GM19463 (cell line): ENCODE measurements around the gene AGAP1.

ENCODE experiments used
- ATAC-seq: cut with Tn5 transposase; IDR thresholded peaks from one replicate; pipeline ENCODE4 v1.9.1; 2021; ENCODE audit warnings: mild to moderate bottlenecking, moderate library complexity; ENCODE audit not compliant: unreplicated experiment

Gene AGAP1

DNA sequence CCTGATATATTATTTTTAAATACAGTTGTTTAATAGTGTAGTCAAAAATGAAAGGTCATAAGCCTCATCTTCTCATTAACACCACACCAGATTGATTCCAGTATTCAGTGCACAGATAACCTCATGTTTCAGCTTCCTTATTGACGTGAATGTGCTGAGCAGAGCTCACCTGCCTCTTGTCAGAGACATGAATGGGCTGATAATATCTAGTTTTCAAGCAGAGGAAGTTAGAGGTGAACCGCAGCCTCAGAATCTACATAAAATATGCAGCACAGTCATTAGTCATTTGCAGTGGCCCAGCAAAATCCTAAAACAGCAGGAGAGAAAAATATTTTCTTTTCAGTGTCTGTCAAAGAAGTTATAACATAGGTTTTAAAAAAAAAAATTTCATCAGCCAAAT, 458.1 kb downstream of the AGAP1 start:
- ATAC-seq, result no peak

DNA sequence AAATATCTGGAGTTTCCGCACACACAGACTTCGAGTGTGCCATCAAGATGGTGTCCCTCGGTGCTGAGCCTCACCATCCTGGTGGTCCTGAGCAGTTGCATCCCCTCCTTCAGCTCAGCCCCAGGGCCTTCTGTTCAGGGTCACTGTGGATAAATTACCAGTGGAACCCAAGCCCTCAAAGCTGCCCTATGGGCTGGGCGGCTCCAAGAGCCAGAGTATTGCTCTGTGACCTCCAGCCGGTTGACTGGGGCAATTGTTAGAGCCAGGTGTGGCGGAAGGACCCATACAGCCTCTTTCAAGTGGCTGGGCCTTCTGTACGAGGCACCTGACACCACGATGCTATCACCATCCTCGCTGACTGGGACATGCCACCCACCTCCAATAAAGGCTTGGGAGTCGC, 458.9 kb downstream of the AGAP1 start:
- no peak for ATAC-seq

DNA sequence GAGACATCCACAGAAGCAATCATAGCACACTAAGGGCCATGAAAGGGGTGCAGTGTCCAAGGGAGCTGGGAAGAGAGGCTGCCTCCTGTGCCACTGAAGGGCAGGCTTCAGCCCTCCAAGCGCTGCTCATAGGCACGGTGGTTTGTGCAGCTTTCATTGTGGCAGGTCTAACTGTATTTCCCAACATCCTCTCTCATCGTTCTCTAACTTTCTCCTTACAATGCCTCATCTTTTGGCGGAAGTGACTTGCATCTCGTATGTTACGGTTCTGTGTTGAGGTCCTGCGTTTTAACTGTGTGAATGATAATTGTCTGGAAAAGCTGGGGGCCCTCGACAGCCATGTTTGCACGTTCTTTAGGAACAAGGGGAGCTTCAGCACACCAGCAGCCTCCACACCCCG, 460.4 kb downstream of the AGAP1 start:
- ATAC-seq, result no peak

DNA sequence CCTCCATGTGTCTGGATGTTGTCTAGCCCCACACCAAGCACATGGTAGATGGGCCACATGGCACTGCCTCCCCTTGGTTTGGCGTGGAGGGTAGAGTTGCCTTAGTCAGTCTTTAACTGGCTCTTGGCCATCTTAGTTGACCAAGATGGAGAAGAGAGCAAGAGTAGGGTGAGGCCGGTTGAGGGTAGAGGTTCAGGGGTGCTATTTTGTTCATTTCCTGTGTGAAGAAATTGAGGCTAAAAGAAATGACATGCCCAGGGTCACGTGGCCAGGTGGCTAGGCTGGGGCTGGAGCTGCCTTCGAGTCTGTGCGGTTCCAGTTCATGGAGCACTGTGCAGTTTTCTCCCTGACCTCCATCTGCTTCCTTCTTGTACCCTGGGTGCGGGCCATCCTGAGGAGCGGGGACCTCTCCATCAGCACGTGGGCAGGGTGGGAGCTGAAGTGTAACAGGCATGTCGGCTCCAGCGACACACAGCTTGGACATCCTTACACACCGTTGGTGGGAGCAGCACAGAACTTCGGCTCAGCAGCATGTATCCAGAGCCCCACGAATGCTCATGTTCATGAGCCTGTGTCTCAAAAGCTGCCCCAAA, 461.1 kb downstream of the AGAP1 start:
- no peak for ATAC-seq

DNA sequence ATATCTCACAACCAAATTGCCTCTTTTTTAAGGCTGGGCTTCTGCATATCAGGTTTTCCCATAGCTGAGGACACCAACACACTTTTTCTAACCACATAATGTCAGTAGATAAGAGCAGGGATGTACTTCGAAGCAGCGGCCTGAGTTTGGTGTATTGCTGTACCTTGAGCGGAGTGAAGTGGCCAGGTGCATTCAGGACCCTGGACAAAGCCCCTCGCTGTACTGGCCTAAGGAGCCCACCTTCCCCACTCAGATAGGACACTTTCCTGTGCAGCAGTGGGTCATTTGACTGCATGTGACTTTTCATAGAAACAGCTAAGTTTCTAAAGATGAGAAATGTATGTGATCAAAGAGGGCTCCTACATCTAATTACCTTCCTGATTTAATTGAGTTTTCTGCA, 461.8 kb downstream of the AGAP1 start:
- ATAC-seq, result no peak

DNA sequence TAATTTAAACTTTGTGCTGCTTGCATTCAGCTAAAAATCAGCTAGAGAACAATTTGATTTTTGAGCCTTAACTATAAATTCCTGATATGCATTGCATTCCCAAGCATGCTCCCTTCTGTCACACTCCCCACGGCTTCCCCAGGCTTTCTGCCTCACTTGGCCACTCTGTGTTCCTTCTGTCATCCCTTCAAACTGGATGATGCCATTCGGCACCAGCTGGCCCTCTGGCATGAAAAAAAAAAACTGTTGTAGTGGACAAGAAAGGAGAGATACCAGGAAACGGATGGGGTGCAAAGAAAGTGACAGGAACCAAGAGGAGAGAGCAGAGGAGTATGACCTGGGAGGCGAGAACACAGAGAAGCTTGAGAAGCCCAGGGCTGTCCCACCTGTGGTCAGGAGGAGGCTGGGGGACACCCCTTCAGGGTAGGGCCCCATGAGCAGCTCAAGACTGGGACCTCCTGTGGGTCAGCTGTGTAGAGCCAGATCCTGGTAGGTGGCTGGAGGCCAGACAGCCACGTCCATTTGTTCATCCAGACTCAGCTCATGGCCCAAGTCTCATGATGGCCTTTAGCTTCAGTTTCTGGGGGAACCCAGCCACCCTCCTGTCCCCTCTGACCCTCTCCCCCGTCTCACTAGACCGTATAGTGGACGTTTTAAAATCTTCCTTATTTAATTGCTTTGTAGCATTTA, 462.6 kb downstream of the AGAP1 start:
- ATAC-seq, result no peak

DNA sequence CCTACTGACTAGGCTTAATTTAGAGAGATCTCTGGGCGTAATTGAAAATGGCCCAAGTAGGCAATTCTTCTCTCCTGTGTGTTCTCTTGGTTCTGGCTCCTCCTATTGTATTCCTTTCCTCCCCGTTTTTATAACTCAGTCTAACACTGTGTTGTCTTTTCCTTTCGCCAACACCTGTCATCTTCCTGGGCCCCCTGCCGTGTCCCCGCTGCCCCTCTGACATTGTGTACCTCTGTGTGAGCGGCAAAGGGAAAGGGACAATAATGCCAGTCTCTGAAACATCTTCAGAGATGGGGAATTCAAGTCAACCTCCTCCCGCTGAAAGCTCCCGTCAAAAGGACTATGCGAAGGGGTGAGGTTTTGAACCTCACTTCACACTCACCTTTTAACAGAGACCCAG, 463.4 kb downstream of the AGAP1 start:
- ATAC-seq, result no peak

DNA sequence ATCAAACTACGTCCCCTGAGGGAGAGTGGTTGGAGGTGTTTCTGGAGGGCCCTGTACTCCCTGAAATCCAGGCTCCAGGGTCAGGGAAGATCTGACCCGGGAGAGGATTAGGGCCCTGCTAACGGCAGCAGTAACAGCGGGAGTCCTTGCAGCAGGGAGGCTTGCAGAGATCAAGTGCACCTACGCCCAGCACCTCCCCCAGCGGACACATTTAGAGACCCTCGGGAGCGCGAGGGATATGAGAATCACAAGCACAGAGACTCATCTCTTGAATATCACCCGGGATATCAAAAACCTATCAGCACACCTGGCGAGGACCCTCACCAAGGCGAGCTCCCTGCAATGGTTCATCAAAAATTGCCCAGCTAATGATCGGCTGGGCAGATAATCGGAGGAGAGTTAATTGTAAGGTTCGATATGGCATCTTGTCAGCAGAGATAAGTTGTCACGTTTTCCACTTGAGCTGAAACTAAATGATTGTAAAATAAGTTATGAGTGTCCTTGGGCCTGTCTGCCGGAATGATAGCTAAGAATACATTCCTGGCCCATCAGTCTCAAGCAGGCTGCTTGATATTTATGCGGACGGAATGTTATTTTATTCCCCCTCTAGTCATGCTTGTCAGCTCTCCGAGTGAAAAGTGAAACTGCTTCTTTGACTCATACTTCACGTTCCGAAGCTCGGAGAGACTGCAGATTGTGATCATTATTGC, 464.5 kb downstream of the AGAP1 start:
- no peak for ATAC-seq

DNA sequence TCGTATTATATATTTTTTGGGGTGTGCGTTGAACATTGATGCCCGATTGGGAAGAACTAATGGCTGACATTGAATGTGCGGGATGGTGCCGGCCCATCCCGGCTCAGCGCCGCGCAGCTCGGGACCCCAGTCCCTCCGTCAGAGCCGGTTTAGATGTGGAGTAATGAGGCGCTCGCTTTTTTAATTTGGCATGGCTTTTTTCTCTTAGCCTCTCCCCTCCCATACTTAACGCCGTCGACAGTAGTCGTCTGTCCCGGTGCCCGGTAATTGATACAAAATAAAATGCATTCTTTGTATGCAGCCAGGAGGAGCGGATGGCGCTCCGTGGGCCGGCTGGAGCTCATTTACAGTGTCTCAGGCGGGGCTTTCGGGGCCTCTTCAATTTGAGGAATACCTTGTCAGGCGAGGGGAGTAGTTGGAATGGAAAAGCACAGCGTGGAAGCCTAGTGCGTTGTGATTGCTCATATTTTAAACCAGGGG, 465.1 kb downstream of the AGAP1 start:
- ATAC-seq, result no peak

DNA sequence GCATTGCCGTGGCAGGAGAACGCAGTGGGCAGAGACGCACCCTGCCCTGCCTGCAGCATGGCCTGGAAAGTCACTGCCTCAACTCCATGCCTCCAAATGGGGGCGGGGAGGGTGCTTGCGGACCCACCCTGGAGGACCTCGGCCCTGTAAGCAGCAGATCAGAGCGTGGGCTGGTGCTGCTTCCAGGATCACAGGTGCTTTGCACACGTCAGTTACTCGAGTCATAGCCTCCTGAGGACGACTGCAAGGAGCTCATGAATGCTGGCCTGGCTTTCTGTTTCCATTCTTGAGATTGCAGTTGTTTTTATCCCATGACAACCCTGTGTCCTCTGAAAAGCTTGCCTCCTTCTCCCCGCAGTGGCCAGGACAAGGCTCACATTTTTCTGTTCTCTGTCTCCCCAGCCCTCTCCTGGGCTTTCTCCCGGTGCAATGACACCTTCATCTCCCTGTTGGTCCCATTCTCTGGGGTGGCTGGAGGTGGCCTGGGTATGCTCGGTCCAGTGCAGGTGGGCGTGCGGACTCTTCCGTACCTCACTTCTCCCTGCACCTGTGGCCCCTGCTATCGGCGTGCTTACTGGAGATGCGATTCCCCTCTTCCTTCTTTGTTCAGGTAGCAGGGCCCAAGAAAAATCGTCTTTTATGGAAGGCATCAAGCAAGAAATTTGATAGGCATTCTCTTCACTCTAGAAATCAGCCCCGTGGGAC, 466.3 kb downstream of the AGAP1 start:
- no peak for ATAC-seq

DNA sequence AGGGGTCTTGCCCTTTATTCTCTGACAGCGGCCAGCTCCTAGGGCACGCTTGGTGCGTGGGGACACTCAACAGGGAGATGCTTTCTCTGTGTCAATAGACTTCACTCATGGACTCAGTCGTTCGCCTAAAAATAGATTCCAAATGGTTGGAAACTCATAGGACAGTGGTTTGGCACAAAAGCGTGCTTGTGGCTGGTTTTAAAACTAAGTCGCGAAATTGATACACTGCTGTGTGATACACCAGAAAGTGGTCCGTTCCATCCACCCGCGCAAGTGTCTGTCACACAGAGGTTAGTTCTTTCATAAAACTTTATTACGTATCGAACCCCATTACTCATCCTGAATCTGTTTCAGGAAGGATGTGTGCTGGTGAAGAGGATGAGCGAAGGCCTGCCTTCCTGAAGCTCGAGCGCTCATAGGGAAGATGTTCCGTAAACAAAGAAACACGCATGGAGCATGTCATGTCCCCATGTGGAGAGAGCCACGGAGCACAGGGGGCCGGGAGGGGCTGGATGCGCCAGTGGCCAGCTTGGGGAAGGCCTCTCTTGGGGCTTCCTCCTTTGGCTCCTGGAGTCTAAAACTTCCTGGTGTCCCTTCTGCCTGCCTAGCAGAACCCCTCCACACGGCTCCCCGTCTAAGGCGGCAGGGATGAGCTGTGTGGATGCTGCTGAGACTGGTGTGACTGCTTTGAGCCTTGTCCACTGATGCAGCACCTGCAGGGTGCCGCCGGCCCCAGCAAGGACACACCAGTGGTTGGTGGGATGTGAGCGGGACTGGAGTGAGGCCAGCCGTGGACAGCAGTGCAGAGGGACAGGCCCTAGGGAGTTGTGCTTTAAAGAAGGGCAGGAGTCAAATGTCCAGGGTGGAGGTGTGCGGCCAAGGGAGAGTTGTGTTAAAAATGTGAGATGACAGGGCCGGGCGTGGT, 467.1 kb downstream of the AGAP1 start:
- no peak for ATAC-seq

DNA sequence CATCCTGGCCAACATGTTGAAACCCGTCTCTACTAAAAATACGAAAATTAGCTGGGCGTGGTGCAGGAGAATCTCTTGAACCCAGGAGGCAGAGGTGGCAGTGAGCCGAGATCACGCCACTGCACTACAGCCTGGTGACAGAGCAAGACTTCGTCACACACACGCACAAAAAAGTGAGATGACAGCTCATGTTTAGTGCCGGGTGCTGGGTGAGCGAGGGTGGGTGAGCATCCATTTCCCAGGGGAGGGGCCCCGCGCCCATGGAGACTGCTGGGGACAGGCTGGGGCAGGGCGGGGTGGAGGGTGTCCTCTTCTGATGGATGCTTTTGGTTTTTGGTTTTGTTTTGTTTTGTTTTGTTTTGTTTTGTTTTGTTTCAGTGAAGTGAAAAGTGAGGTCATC, 467.9 kb downstream of the AGAP1 start:
- ATAC-seq, result no peak

DNA sequence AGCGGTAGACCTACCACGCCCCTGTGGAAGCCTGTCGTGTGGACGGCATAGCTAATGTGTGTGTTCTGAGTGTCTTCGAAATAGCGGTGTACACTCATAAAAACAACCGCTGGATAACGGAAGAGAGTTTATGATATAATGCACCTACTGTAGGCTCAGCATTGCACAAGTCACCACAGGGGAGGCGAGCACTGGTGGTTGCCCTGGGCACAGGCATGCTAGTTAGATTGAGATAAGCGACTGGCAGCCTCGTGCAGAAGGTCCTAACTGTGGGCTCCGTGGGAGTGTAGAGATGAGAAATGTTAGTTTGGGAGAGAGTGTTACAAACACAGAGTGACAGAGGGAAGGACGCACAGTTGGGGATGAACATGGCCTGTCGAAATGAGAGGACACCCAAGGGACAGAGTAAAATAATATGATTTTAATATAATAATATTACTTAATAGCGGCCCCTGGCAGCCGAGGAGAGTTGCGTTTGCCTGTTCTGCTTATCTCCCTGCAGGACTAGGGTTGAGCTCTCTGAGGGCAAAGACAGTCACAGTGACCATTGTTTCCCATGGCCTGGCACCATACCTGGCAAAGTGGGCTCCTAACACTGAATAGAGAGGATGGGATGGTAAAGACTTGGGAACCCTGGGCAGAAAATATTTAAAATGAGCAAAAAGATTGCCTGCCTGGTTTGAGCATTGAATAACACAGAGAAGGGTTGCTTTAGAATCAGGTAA, 470.2 kb downstream of the AGAP1 start:
- no peak for ATAC-seq

DNA sequence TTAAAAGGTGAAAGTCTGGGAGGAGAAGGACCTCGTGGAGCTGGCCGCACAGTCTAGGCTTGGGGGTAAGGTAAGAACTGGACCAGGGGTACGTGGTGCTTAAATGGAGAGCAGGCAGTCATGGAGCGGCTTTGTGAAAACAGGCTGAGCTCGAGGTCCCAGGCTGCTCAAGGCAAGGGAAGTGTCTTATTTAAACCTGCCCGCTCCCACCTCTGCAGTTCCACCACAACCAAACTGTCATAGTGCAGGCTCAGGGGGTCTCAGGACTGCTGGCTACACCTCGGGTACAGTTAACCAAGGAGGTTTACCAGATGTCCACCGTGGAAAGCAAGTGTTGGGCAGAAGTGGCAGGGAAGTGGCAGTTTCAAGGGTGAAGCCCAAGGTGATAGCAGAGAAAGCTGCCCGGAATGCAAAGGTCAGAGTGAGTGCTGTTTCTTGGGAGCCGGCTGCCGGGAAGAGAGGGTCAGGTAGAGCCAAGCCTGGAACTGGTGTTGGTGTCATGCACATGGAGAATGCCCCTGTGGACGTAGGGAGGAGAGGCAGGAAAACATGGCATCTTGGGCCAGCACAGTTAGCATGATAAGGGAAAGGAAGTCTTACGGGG, 471.0 kb downstream of the AGAP1 start:
- no peak for ATAC-seq

DNA sequence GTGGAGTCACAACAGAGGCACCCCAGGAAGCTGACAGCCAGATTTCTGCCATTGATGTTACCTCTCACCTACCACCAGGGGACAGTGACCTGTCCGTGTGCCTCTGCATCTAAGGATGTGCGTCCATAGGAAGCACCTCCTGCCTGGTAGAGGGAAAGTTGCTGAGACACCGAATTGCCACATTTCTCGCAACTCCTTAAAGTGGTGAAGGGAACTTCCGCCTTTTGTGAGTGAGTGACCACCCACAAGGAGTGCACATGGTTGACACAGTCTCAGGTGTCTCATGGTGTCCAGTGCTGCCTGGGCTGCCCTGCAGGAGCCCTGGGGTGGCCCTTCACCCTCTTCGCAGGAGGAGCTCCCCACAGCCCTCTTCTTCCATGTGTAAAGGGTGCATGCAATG, 472.6 kb downstream of the AGAP1 start:
- ATAC-seq, result no peak

DNA sequence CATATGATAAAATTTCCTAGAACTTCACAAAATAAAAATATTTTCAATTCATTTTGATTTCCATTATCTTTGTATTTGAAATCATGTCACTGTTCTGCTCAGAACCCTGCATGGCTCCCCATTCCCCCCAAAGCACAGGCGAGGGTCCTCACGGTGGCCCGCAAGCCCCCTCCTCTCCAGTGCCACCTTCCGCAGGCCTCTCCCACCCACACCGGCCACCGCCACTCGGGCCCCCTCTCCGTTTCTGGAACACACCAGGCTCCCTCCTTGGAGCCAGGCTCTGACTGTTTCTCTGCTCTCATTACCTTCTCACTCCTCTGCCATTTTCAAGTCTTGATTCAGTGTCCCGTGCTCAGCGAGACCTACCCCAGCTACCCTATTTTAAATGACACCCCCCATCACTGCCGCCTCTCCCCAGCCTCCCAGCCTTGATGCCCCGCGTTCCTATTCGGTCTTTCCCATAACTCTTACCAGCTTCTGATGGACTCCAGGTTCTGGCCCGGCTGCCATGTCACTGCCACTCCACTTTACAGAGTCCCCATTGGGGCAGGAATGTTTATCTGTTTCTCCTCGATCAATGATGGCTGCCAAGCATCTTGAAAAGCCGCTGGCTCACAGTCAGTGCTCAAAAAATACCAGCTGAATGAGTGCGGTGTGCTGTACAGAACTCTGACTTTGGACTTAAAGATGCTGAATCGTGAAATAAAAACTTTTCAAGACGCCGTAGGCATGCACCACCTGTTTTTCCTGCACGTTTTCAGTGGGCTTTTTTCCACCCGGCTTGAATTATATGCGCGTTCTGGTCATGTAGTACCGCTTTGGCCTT, 473.3 kb downstream of the AGAP1 start:
- ATAC-seq, result no peak

DNA sequence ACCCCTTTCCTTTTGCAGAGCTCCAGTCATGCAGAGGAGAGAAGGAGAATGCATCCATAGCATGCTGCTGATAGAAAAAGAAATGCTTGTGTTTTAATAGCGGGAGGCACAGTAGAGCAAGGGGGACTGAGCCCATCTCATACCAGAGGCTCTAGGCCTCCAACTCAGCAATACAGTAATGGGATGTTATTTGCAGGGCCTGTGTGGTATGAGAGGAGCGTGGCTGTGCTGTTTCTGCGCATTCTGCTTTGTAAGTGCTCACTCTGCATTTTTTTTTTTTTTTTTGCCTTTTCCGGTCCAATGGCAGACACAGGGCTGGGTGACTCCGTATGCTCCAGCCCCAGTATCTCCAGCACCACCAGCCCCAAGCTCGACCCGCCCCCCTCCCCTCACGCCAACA, 474.3 kb downstream of the AGAP1 start:
- ATAC-seq, result no peak

DNA sequence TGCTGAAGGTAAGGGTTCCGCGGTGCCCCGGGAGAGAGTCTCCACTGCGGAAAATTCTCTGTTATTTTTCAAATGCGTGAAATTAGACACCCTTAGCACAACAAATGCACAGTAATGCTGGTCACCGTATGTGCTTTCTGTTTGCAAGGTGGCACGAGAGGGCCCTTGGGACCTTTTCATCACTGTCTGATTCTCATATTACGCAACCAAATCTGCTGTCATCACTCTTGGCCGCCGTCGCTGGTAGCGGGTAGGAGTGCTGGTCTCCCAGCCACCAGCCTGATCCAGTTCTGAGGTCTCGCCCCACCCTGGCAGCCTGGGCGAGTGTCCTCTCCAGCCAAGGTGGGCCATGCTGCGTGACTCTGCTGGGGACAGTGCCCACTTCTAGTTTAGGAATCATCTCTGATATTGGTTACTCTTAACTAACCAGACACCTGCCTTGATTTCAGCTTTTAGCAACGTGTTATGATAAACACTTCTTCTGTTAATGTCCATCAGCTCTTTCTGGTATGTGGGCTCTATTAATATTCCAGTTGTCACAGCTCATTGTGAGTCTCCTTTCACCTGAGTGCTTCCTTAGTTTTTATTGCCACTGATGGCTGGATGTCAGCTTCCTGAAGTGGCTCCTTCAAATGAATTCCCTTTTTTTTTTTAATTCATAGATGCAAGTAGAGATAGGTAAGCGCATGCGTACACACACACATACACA, 474.9 kb downstream of the AGAP1 start:
- ATAC-seq, result no peak
